Activated naive CD8-positive, alpha-beta T cell treated with anti-CD3 and anti-CD28 coated beads, Interleukin-2, amount 10 ng/mL, durations not matched to agents 7 days and 5 days (primary cell): ENCODE results near the gene ACOX1. TPM values are rescaled to one million over a fixed set of nuclear protein-coding genes. Genes with fewer than 3 reads are reported as not detected.
A peak's percentile ranks its signal among the peaks of the same experiment; 100 is the strongest.

Experiments
- ATAC-seq: fragments of 150-1000 bp; cut with Tn5 transposase; one replicate; pipeline ENCODE4 v1.10.0; 2021; ENCODE audit warnings: low read depth, moderate library complexity
- POLR2A ChIA-PET: fragments of 350-600 bp; sonication (Branson Sonifier 250); formaldehyde crosslinking; loops from one replicate; lab custom pipeline; 2021; ENCODE audit warnings: antibody characterized with exemption; lab: Charles Lee
- DNase-seq: peaks from one replicate; pipeline ENCODE4 v3.0.0; 2021
- H3K27ac Mint-ChIP-seq: one replicate; pipeline ENCODE4 v1.8.0; 2022; ENCODE audit warnings: mild to moderate bottlenecking, mixed read lengths
- H3K27me3 Mint-ChIP-seq: one replicate; pipeline ENCODE4 v1.8.0; 2022; ENCODE audit warnings: mild to moderate bottlenecking, moderate library complexity, mixed read lengths
- H3K36me3 Mint-ChIP-seq: one replicate; pipeline ENCODE4 v1.8.0; 2021; ENCODE audit warnings: mild to moderate bottlenecking, mixed read lengths
- H3K4me1 Mint-ChIP-seq: one replicate; pipeline ENCODE4 v1.8.0; 2021; ENCODE audit warnings: mixed read lengths
- H3K4me3 Mint-ChIP-seq: one replicate; pipeline ENCODE4 v1.8.0; 2022; ENCODE audit warnings: mild to moderate bottlenecking, moderate library complexity, mixed read lengths
- H3K9me3 Mint-ChIP-seq: one replicate; pipeline ENCODE4 v1.8.0; 2021; ENCODE audit warnings: mixed read lengths
- total RNA-seq, 2 experiments: library from RNA; stranded (reverse); gene quantifications; one replicate each; pipeline ENCODE4 v1.2.3, GENCODE V29; 2021

The ACOX1 gene
- total RNA-seq, 2 experiments from 2014 or later = 28.3 to 30.2 TPM

DNA sequence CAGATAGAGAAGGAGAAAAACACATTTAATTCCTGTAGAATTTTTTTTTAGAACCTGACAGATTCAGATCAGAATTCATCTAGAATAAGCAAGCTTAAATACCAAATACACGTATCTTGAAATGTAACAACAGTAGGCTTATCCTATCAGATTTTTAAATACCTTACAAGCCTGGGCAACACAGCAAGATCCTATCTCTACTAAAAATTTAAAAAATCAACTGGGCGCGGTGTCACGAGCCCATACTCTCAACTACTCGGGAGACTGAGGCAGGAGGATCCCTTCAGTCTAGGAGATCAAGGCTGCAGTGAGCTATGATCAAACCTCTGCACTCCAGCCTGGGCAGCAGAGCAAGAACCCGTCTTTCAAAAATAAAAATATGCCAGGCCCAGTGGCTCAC lies 13.5 kb downstream of the ACOX1 start:
- Mint-ChIP-seq H3K27me3 (no peaks in the 10 kb centered on the region), H3K9me3 (no peaks in the 10 kb centered on the region), H3K36me3 (peaks cover 3% of the 10 kb centered on the region), H3K4me1 (no peaks in the 10 kb centered on the region), H3K27ac (no peak overlapping the region), H3K4me3 (no peak overlapping the region)
- ATAC-seq (no peak), DNase-seq (no peak)
- POLR2A ChIA-PET = interaction anchor here (0.6 to 0.8 kb wide), 2 partner anchors 13 to 90 kb away, joined by 3 to 4 read pairs; partner anchors contain the start of genes ACOX1 and TEN1

DNA sequence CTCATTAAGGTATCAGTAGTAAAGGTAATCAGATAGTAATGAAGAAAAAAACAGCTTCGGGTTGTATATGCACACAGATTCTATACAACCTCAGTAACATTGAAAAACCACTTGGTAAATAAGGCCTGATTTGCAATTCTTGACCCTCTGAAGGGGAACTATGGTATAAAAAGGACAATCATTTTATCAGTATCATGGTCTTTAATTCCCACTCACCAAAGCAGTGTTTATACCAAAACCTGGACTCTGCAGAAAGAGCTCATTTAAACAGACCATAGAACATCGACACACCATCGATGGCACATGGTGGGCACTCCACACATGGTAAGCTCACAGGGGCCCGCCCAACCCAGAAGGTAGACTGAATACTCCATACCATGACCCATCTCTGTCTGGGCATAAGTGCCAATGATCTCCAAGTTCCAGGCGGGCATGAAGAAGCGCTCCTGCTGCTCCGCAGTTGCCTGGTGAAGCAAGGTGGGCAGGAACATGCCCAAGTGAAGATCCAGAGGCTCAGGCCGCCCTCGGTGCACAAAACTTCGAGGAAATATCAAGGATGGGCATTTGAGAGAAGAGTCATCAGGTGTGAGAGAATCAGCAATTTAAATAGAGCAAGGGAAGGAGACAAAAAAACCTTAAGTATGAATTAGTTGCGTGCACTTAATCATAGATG lies 19.0 kb downstream of the ACOX1 start:
- H3K36me3 Mint-ChIP-seq = peaks cover 11% of the 10 kb centered on the region
- no peaks in the 10 kb centered on the region for H3K4me1 Mint-ChIP-seq
- H3K27ac Mint-ChIP-seq = no peak overlapping the region
- H3K9me3 Mint-ChIP-seq = no peaks in the 10 kb centered on the region
- ATAC-seq (no peak), DNase-seq (no peak)
- POLR2A ChIA-PET = no interaction called here
- H3K4me3 Mint-ChIP-seq = no peak overlapping the region
- no peaks in the 10 kb centered on the region for H3K27me3 Mint-ChIP-seq

DNA sequence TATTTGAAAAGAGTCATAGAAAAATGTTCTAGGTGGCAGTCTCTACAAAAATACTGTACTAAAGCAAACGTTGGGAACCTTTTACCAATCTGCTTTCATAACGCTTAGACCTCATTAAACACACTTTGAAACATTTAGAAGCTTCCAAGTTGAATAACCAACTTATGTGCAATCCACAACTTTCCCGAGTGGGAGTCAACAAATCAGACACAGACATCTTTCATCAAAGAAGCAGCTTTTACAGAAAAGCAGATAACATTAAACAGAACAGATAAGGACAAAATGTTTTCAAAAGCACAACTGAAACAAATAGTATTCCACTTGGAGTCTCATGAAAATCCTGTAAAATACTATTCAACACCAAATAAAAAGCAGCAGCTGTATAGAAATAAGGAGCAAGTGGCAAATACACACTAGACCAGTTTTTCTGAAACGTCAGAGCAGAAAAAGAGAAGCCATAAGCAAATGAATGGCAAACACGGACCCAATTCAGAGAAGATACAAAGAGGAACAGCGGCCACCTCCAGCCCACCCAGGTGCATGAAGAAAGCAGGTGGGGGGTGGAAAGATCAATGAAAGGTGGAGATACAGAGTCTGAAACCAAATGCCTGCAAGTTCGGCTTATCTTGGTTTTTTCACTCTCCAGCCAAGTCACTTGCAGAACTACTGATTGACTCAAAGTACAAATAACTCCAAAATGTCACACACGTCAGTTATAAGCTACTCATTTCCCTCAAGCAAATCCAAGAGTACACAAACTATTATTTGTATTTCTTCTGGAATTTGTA lies 19.7 kb downstream of the ACOX1 start:
- POLR2A ChIA-PET = no interaction called here
- no peak overlapping the region for H3K27ac Mint-ChIP-seq
- no peaks in the 10 kb centered on the region for H3K4me1 Mint-ChIP-seq
- H3K4me3 Mint-ChIP-seq = no peak overlapping the region
- no peaks in the 10 kb centered on the region for H3K9me3 Mint-ChIP-seq
- ATAC-seq (no peak), DNase-seq (no peak)
- peaks cover 10% of the 10 kb centered on the region for H3K36me3 Mint-ChIP-seq
- H3K27me3 Mint-ChIP-seq = no peaks in the 10 kb centered on the region

DNA sequence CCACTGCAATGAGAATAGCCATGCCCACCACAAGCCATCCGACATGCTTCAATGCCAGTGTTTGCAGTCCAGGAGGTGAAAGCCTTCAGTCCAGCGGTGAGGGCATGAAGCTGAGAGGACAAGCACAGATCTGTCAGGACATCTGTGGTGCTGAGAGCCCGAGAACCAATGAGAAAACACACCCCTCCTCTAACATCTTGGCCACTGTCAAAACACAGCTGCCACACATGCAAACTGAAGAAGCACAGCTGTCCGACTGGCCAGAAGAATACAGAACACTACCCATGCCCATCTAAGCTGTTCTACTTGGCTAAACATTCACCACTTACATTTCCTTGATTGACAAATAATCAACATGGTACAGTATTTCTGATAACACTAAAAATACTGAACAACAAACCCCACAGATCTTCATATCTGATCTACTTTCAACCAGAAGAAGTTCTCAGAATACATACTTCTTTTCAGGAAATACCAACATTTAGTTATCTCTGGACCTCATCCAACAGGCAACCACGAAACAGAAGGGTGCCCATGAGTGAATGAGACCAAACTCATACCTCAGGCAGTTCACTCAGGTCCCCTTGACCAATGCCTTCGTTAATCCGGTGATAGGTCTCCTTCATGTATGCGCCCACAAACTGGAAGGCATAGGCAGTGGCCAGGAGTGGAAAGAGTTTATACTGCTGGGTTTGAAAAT lies 28.0 kb downstream of the ACOX1 start:
- Mint-ChIP-seq H3K9me3 (no peaks in the 10 kb centered on the region), H3K27ac (peak overlapping the region; percentile 83), H3K4me3 (peak overlapping the region; percentile 40), H3K4me1 (peaks cover 13% of the 10 kb centered on the region), H3K36me3 (peaks cover 26% of the 10 kb centered on the region), H3K27me3 (no peaks in the 10 kb centered on the region)
- no peak for DNase-seq
- peak; percentile 65 for ATAC-seq
- POLR2A ChIA-PET = interaction anchor here (0.6 to 0.7 kb wide), 3 partner anchors 25 to 35 kb away, joined by 3 to 7 read pairs (median 3); no protein-coding TSS in a partner anchor

DNA sequence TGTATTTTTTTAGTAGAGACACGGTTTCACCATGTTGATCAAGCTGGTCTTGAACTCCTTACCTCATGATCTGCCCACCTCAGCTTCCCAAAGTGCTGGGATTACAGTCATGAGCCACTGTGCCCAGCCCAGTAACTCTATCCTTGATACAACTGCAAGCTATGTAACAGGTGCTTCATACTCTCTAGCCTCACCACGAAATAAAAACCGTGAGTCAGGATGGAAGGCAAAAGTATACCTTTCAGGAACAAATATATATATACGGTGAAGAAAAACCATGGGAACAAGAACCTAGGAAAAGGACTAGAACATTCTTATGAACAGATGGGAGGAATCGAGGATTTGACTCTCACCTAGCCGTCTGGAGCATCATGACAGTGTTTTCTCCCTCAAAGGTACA lies 28.5 kb downstream of the ACOX1 start:
- DNase-seq (no peak), ATAC-seq (no peak)
- POLR2A ChIA-PET = no interaction called here
- no peaks in the 10 kb centered on the region for H3K9me3 Mint-ChIP-seq
- H3K27ac Mint-ChIP-seq = no peak overlapping the region
- no peaks in the 10 kb centered on the region for H3K27me3 Mint-ChIP-seq
- H3K4me3 Mint-ChIP-seq = no peak overlapping the region
- H3K4me1 Mint-ChIP-seq = peaks cover 13% of the 10 kb centered on the region
- H3K36me3 Mint-ChIP-seq = peaks cover 22% of the 10 kb centered on the region

DNA sequence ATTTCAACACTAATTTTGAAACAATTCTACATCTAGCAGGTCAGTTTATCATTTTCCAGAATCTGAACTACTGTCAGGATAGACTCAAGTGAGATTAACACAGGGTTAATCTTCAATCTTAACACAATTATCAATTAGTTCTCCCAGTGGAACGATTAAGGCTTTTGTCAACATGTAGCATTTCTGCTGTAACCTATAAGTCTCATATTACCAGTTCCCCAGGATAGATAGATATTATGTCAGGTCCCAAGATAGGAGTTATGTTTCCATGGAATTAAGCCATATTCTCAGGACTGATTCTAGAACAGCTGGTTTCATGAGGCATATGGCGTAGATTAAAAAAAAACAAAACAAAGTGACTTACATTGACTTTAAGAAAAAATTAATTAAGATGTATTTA lies 33.8 kb downstream of the ACOX1 start:
- Mint-ChIP-seq H3K4me3 (no peak overlapping the region), H3K36me3 (peaks cover 8% of the 10 kb centered on the region), H3K27me3 (no peaks in the 10 kb centered on the region), H3K27ac (no peak overlapping the region), H3K9me3 (no peaks in the 10 kb centered on the region), H3K4me1 (peaks cover 8% of the 10 kb centered on the region)
- no peak for ATAC-seq
- DNase-seq = no peak
- POLR2A ChIA-PET = no interaction called here

DNA sequence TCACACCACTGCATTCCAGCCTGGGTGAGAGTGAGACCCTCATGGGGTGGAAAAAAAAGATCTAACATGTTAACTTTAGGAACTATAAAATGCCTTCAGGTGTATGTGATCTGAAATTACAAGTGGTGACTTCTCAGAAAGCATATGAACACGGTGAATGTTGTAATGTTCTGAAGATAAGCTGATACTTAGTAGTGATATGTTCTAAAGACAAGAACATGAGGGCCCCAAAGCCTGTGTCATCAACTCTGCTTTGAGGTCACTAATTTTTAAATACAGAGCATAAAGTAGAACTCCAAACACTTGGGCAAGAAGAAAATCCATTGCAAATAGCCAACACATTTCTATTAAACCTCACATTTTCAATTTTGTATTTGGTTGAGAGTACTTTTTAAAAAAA lies 35.5 kb downstream of the ACOX1 start:
- H3K27ac Mint-ChIP-seq = no peak overlapping the region
- H3K27me3 Mint-ChIP-seq = no peaks in the 10 kb centered on the region
- POLR2A ChIA-PET = no interaction called here
- H3K4me3 Mint-ChIP-seq = no peak overlapping the region
- H3K36me3 Mint-ChIP-seq = peaks cover 6% of the 10 kb centered on the region
- DNase-seq (no peak), ATAC-seq (no peak)
- H3K9me3 Mint-ChIP-seq = no peaks in the 10 kb centered on the region
- peaks cover 8% of the 10 kb centered on the region for H3K4me1 Mint-ChIP-seq

DNA sequence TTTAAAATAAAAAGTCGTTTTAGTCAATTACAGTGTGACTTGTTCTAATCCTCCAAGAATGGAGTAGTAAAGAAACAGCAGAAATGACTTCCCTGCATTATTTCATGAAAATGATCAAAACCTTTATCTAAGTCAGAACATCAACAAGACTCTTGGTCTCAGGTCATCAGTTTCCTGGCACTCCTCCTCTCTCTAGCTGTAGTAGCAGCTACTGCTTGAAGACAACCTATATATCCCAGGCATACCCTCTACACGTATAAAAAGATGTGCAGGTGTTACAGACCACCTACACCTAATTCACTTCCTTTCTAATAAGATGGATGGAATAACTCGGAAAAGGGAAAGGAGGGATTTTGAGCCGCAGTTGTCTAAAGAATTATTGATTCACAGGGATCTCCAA lies 36.5 kb downstream of the ACOX1 start:
- no peaks in the 10 kb centered on the region for H3K27me3 Mint-ChIP-seq
- POLR2A ChIA-PET = interaction anchor here (0.7 to 1.0 kb wide), 2 partner anchors 36 to 43 kb away, joined by 3 to 6 read pairs; no protein-coding TSS in a partner anchor
- peaks cover 2% of the 10 kb centered on the region for H3K36me3 Mint-ChIP-seq
- DNase-seq (no peak), ATAC-seq (no peak)
- no peak overlapping the region for H3K27ac Mint-ChIP-seq
- H3K9me3 Mint-ChIP-seq = no peaks in the 10 kb centered on the region
- H3K4me1 Mint-ChIP-seq = peaks cover 8% of the 10 kb centered on the region
- no peak overlapping the region for H3K4me3 Mint-ChIP-seq

DNA sequence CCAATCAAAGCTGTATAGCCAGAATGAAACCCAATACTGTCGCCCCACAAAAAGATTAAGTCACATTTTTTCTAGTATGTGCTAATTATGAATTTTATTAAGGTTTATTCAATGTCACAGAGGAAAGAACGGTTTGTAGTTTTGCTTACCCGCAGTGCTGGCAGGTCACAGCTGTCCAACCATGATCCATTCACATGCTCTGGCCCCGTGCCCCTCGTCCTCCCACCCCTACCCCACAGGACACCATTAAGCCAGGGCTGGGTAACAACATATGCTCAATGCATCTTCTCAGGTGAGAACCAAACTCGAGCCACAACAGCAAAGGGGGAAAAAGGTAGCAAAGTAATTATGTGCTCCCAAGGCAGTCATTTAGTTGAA lies 37.5 kb downstream of the ACOX1 start:
- no peak for DNase-seq
- ATAC-seq = no peak
- H3K27ac Mint-ChIP-seq = peak overlapping the region; percentile 83
- POLR2A ChIA-PET = interaction anchor here (1.0 to 1.4 kb wide), 5 partner anchors 10 to 412 kb away, joined by 3 to 7 read pairs (median 4); partner anchors contain the start of genes ACOX1, PRPSAP1 and TEN1
- H3K4me3 Mint-ChIP-seq = peak overlapping the region; percentile 91
- no peaks in the 10 kb centered on the region for H3K27me3 Mint-ChIP-seq
- no peaks in the 10 kb centered on the region for H3K9me3 Mint-ChIP-seq
- H3K4me1 Mint-ChIP-seq = peaks cover 8% of the 10 kb centered on the region
- peaks cover under 1% of the 10 kb centered on the region for H3K36me3 Mint-ChIP-seq

DNA sequence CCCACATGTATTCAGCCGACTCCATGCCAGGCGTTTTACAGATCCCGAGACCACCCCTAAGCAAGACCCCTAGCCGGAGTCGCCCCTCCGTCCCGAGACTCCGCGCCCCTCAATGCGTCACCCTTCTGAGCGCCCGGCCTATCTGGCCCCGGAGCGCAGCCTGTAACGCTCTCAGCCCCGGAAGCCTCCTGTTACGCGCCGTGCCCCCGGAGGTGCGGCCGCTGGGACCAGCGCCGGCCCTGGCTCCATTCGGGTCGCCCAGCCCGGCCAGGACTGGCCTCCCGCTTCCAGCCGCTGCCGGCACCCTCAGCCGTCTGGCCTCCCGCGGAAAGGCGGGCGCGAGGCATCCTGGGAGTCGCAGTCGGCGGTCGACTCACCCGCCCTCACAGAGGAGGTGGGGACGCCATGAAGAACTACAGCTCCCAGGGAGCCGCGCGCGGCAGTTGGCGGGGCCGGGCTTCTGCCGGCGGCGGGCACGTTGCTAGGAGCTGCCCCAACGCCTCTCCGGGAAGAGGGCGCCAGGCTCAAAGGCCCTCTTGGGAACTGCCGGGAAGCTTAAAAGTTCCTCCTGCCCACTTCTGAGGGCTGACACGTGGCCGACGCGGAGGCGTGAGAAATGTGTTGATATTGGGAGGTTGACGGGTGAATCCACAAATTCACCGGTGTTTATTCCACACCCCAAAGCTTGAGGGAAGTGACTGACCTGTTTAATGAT lies 38.1 kb downstream of the ACOX1 start, which contains the start of gene FBF1:
Gene FBF1, minus strand, starts transcription at position 316 of the 715 bp plus-strand sequence. CDS start 2,893 bp downstream, outside the sequence.
- no peaks in the 10 kb centered on the region for H3K36me3 Mint-ChIP-seq
- ATAC-seq = peak; percentile 99
- H3K27ac Mint-ChIP-seq = peak within 1 kb of the TSS; percentile 83
- peaks cover 8% of the 10 kb centered on the region for H3K4me1 Mint-ChIP-seq
- peak; percentile 90 for DNase-seq
- H3K9me3 Mint-ChIP-seq = no peaks in the 10 kb centered on the region
- POLR2A ChIA-PET = interaction anchor here (1.0 to 1.4 kb wide), 5 partner anchors 11 to 412 kb away, joined by 3 to 7 read pairs (median 4); partner anchors contain the start of genes ACOX1, PRPSAP1 and TEN1
- H3K27me3 Mint-ChIP-seq = no peaks in the 10 kb centered on the region
- peak within 1 kb of the TSS; percentile 91 for H3K4me3 Mint-ChIP-seq

DNA sequence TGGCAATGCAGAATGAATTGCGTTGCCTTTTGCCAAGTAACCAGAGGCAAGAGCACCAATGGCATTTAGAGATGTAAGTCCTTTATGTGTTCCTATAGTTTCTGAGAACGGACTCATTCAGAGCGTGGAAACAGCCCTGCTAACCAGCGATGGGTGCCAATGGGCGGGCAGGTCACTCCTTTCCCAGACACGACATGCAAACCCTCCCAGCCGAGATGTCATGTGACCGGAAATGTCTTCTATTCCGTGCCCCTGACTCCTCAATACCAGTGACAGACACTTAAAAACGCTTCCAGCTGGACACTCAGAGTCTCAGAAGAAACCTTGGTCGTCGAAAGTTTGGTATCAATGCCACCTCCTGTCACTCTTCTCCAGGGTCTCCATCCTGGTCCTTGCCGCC lies 41.3 kb downstream of the ACOX1 start:
- Mint-ChIP-seq H3K4me1 (peaks cover 8% of the 10 kb centered on the region), H3K36me3 (no peaks in the 10 kb centered on the region), H3K9me3 (no peaks in the 10 kb centered on the region), H3K27me3 (no peaks in the 10 kb centered on the region), H3K27ac (no peak overlapping the region), H3K4me3 (no peak overlapping the region)
- no peak for ATAC-seq
- POLR2A ChIA-PET = interaction anchor here (0.6 kb wide), 1 partner anchor 27 kb away, joined by 3 read pairs; no protein-coding TSS in a partner anchor
- no peak for DNase-seq

DNA sequence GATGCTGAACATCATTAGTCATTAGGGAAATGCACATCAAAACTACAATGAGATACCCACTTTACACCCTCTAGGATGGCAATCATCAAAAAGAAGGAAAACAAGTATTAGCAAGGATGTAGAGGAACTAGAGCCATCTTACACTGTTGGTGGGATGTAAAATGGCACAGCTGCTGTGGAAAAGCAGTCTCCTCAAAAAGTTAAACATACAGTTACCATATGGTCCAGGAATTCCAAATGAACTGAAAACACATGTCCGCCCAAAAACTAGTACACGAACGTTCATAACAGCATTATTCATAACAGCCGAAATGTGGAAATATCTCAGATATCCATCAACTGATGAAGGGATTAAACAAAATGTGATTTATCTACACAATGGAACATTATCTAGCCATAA lies 45.2 kb downstream of the ACOX1 start:
- Mint-ChIP-seq H3K36me3 (peaks cover 2% of the 10 kb centered on the region), H3K27me3 (no peaks in the 10 kb centered on the region), H3K4me3 (no peak overlapping the region), H3K4me1 (no peaks in the 10 kb centered on the region), H3K9me3 (no peaks in the 10 kb centered on the region), H3K27ac (no peak overlapping the region)
- DNase-seq = no peak
- no peak for ATAC-seq
- POLR2A ChIA-PET = no interaction called here
